Suprapubic skin (tissue), 3 donors: Measurements from ENCODE around the gene SNAPC2.

Source experiments
- POLR2A ChIP-seq, 2 donors: fragments of 450-650 bp; IDR thresholded peaks; one replicate each; pipeline ENCODE4 v1.6.1; 2017; ENCODE audit warnings: antibody characterized with exemption in 2 of 2, mild to moderate bottlenecking in 2 of 2, moderate library complexity in 2 of 2
- TF ChIP-seq, protein P1 (sequence below), 2 donors: fragments of 200-600 bp in 1 of 2; fragments of 450-650 bp in 1 of 2; sonication (generic) in 1 of 2; IDR thresholded peaks; one replicate each; pipeline ENCODE4 v1.5.1; 2016 to 2019; ENCODE audit warnings: antibody characterized with exemption in 2 of 2, mild to moderate bottlenecking in 1 of 2, moderate library complexity in 1 of 2

- TF ChIP-seq, protein P1, sequence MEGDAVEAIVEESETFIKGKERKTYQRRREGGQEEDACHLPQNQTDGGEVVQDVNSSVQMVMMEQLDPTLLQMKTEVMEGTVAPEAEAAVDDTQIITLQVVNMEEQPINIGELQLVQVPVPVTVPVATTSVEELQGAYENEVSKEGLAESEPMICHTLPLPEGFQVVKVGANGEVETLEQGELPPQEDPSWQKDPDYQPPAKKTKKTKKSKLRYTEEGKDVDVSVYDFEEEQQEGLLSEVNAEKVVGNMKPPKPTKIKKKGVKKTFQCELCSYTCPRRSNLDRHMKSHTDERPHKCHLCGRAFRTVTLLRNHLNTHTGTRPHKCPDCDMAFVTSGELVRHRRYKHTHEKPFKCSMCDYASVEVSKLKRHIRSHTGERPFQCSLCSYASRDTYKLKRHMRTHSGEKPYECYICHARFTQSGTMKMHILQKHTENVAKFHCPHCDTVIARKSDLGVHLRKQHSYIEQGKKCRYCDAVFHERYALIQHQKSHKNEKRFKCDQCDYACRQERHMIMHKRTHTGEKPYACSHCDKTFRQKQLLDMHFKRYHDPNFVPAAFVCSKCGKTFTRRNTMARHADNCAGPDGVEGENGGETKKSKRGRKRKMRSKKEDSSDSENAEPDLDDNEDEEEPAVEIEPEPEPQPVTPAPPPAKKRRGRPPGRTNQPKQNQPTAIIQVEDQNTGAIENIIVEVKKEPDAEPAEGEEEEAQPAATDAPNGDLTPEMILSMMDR (IDR thresholded peaks at IDR 0.05) = no peak
- no peak for TF ChIP-seq POLR2A (IDR thresholded peaks at IDR 0.05)
Measured at GRCh38 chr19:7926727-7927604, 6.8 kb downstream of the SNAPC2 start.
